OCI-LY3 (cell line): ENCODE data around the gene SENP6.

ENCODE experiments used
- H2AFZ ChIP-seq: fragments of 200-600, 300-600 bp; shearing (Covaris generic); 2 replicates; pipeline ENCODE4 v1.6.0; 2014; ENCODE audit warnings: antibody characterized with exemption, low read depth, low read length
- H3K27ac ChIP-seq: fragments of 200-600, 300-600 bp; sonication (generic); 2 replicates; pipeline ENCODE4 v1.5.1; 2014; ENCODE audit warnings: mild to moderate bottlenecking, low read length, moderate library complexity, mixed read lengths
- H3K27me3 ChIP-seq: fragments of 200-600, 300-600 bp; sonication (generic); 2 replicates; pipeline ENCODE4 v1.6.1; 2014; ENCODE audit warnings: low read depth, low read length, mixed read lengths
- H3K36me3 ChIP-seq: fragments of 200-600, 300-600 bp; sonication (generic); replicated peaks from 2 replicates; pipeline ENCODE3; 2014; ENCODE audit warnings: low read depth, low read length, mixed read lengths
- H3K4me1 ChIP-seq: fragments of 300-600, 200-600 bp; sonication (generic); 2 replicates; pipeline ENCODE4 v1.6.1; 2014; ENCODE audit warnings: low read length, mixed read lengths
- H3K4me2 ChIP-seq: fragments of 200-600, 300-600 bp; sonication (generic); 2 replicates; pipeline ENCODE4 v1.6.1; 2014; ENCODE audit warnings: low read length, mixed read lengths
- H3K4me3 ChIP-seq: fragments of 300-600, 200-600 bp; sonication (generic); 2 replicates; pipeline ENCODE4 v1.5.1; 2014; ENCODE audit warnings: antibody characterized with exemption, mild to moderate bottlenecking, low read length, moderate library complexity
- H3K79me2 ChIP-seq: fragments of 300-600, 200-600 bp; shearing (Covaris generic); 2 replicates; pipeline ENCODE4 v1.6.1; 2014; ENCODE audit warnings: mild to moderate bottlenecking, low read length, mixed read lengths
- H3K9ac ChIP-seq: fragments of 300-600, 200-600 bp; shearing (Covaris generic); 2 replicates; pipeline ENCODE4 v1.6.0; 2014; ENCODE audit warnings: mild to moderate bottlenecking, low read length, moderate library complexity
- H3K9me3 ChIP-seq: fragments of 200-600, 300-600 bp; shearing (Covaris generic); 2 replicates; pipeline ENCODE4 v1.6.1; 2014; ENCODE audit warnings: low read length, mixed read lengths; ENCODE audit not compliant: insufficient read depth
- H4K20me1 ChIP-seq: fragments of 200-600, 300-600 bp; sonication (generic); 2 replicates; pipeline ENCODE4 v1.6.1; 2016; ENCODE audit warnings: low read length, mixed read lengths; ENCODE audit not compliant: insufficient read depth
- EZH2phosphoT487 ChIP-seq: fragments of 200-600 bp; shearing (Covaris generic); IDR thresholded peaks from 2 replicates; pipeline ENCODE4 v1.6.1; 2018; ENCODE audit warnings: antibody characterized with exemption, mixed run types, low read depth
- TF ChIP-seq, protein P1 (sequence below): fragments of 200-600, 300-600 bp; sonication (generic); IDR thresholded peaks from 2 replicates; pipeline ENCODE4 v1.5.1; 2014; ENCODE audit warnings: antibody characterized with exemption, low read length, low read depth

The SENP6 gene

GRCh38 chr6:75603106-75603420 is 1.4 kb downstream of the SENP6 start:
- Histone ChIP-seq H3K36me3 (peaks cover 6% of the 10 kb centered on the region), H3K27me3 (no peaks in the 10 kb centered on the region), H3K27ac (peak overlapping the region; percentile 70), H4K20me1 (peaks cover 38% of the 10 kb centered on the region), H3K79me2 (peaks cover 74% of the 10 kb centered on the region), H2AFZ (no peak overlapping the region), H3K4me3 (peak overlapping the region; percentile 97), H3K4me1 (peaks cover 26% of the 10 kb centered on the region), H3K9me3 (no peaks in the 10 kb centered on the region), H3K9ac (peak overlapping the region; percentile 88), H3K4me2 (peak overlapping the region; percentile 85)
- no peak for TF ChIP-seq EZH2phosphoT487
- TF ChIP-seq, protein P1, sequence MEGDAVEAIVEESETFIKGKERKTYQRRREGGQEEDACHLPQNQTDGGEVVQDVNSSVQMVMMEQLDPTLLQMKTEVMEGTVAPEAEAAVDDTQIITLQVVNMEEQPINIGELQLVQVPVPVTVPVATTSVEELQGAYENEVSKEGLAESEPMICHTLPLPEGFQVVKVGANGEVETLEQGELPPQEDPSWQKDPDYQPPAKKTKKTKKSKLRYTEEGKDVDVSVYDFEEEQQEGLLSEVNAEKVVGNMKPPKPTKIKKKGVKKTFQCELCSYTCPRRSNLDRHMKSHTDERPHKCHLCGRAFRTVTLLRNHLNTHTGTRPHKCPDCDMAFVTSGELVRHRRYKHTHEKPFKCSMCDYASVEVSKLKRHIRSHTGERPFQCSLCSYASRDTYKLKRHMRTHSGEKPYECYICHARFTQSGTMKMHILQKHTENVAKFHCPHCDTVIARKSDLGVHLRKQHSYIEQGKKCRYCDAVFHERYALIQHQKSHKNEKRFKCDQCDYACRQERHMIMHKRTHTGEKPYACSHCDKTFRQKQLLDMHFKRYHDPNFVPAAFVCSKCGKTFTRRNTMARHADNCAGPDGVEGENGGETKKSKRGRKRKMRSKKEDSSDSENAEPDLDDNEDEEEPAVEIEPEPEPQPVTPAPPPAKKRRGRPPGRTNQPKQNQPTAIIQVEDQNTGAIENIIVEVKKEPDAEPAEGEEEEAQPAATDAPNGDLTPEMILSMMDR, result no peak

DNA sequence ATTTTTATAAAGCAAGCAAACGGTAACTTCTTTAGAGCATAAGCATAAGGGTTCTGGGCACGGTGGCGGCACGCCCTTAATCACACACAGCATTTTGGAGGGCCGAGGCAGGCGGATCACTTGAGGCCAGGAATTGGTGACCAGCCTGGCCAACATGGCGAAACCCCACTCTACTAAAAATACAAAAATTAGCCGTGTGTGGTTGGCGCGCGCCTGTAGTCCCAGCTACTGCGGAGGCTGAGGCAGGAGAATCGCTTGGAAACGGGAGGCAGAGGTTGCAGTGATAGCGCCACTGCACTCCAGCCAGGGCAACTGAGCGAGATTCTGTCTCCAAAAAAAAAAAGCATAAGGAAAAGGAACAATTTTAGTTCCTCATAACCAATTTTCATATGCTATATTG is 2.6 kb downstream of the SENP6 start:
- H3K9me3 ChIP-seq, result no peaks in the 10 kb centered on the region
- peaks cover 51% of the 10 kb centered on the region for H4K20me1 ChIP-seq
- H3K9ac ChIP-seq, result no peak overlapping the region

DNA sequence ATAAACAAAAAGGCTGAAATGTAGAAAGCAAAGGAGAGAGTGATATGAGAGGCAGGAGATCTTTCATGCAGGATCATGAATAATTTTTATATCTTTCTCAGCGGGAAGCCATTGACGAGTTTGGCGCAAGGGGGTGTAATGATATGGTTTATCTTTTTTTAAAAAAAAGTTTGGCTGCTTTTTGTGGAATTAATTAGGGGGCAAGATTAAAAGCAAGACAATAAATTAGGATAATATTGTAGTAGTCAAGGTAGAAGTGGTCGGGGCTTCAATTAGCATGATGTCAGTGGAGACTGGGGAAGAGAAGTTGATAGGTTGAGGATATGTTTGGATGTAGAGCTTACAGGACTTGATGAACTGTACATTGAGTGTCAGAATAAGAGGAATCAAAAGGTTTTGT is 4.0 kb downstream of the SENP6 start:
- TF ChIP-seq EZH2phosphoT487, result no peak
- TF ChIP-seq, protein P1, result no peak
- no peak overlapping the region for H2AFZ ChIP-seq
- H3K27ac ChIP-seq, result no peak overlapping the region
- peaks cover 6% of the 10 kb centered on the region for H3K36me3 ChIP-seq
- H4K20me1 ChIP-seq, result peaks cover 64% of the 10 kb centered on the region
- no peaks in the 10 kb centered on the region for H3K27me3 ChIP-seq
- H3K79me2 ChIP-seq, result peaks cover 99% of the 10 kb centered on the region
- no peaks in the 10 kb centered on the region for H3K9me3 ChIP-seq
- no peak overlapping the region for H3K4me2 ChIP-seq
- peaks cover 43% of the 10 kb centered on the region for H3K4me1 ChIP-seq
- no peak overlapping the region for H3K4me3 ChIP-seq
- H3K9ac ChIP-seq, result no peak overlapping the region

More for the DNA sequence above, 2.6 kb downstream of the SENP6 start:
- peaks cover 6% of the 10 kb centered on the region for H3K36me3 ChIP-seq
- H3K27me3 ChIP-seq, result no peaks in the 10 kb centered on the region
- TF ChIP-seq EZH2phosphoT487, result no peak
- TF ChIP-seq, protein P1, result no peak
- H3K27ac ChIP-seq, result no peak overlapping the region
- H3K4me2 ChIP-seq, result peak overlapping the region; percentile 85; the same call in 1 of the 2 replicates
- H3K79me2 ChIP-seq, result peaks cover 87% of the 10 kb centered on the region
- peaks cover 38% of the 10 kb centered on the region for H3K4me1 ChIP-seq
- H3K4me3 ChIP-seq, result peak overlapping the region; percentile 97; the same call in 1 of the 2 replicates
- H2AFZ ChIP-seq, result no peak overlapping the region

GRCh38 chr6:75608304-75608703 is 6.6 kb downstream of the SENP6 start:
- peaks cover 6% of the 10 kb centered on the region for H3K36me3 ChIP-seq
- no peak overlapping the region for H3K4me3 ChIP-seq
- no peaks in the 10 kb centered on the region for H3K27me3 ChIP-seq
- H3K27ac ChIP-seq, result no peak overlapping the region
- no peak for TF ChIP-seq EZH2phosphoT487
- TF ChIP-seq, protein P1, result no peak
- no peaks in the 10 kb centered on the region for H3K9me3 ChIP-seq
- no peak overlapping the region for H3K9ac ChIP-seq
- H3K4me1 ChIP-seq, result peaks cover 59% of the 10 kb centered on the region
- no peak overlapping the region for H2AFZ ChIP-seq
- peaks cover 100% of the 10 kb centered on the region for H3K79me2 ChIP-seq
- peak overlapping the region; percentile 37; the same call in 1 of the 2 replicates for H3K4me2 ChIP-seq
- H4K20me1 ChIP-seq, result peaks cover 91% of the 10 kb centered on the region
